ENCODE measurements around the gene LCA5L.

Gene LCA5L

DNA sequence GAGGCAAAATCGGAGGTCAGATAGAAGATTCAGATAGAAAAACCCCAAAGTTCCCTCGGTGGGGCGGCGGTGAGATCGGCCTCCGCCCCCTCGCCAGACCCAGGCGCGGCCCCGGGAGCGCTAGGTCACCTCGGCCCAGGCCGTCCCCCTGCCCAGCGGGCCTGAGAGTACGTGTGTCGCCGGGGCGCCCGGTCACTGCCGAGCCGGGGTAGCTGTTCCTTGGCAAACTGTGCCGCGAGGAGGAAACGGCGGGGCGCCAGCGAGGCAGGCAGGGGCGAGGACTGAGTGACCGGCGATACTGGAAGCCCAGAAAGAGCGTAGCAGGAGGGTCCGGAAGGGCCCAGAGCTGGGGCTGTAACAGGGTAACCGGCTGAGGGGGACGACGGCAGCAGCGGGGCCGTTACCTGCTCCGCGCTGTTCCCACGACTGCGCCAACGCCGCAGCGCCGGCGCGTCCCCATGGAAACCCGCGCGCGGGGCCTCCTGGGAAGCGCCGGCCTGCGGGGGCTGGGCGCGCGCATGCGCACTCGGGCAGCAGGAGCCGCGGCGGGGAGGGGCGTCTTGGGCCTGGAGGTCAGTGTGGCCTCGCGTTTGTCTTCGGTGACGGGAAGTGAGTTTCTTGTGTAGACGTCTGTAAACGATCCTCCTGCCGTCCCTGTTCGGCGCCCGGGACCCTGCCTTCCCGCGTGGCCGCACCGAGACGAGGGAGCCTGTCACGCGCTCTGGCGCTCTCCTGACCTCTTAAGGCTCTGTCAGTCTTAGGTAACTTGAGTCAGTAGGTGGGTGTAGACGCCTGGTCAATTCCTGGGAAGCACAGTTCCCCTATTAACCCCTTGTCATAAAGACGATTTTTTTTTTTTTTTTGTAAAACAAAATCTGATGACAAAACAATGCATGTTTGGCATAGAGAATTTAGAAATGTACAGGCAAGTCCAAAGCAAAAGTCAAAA lies at the start of gene LCA5L:
Gene LCA5L (minus strand): TSS at position 458 of the 949 bp plus-strand sequence. CDS start 17,285 bp downstream, outside the sequence.
- peak; percentile 73 for DNase-seq (ENCODE audit: low read depth, low spot score)

DNA sequence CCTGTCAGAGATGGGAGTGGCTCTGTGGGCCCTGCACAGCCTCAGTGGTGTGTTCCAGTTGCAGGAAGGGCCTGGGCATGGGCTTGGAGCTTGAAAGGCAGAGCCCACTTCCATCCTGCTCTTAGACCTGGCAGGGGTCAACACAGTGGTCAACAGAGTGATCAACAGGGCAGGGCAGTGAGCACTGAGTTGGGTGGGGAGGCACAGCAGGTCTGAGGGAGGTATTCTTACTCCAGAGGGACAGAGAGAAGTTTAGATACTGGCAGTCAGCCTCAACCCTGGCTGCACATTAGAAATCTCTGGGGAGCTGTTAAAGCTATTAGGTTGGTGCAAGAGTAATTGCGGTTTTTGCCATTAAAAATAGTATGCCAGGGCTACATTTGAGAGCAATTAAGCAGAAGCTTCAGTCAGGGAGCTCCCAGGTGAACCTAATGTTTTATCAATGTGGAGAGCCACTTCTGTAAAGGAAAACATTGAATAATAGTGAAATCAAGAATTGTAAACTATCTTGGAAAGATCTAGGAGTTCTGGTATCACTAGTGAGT lies 43.9 kb upstream of the LCA5L start:
- no peak for DNase-seq (ENCODE audit: low read depth, low spot score)

DNA sequence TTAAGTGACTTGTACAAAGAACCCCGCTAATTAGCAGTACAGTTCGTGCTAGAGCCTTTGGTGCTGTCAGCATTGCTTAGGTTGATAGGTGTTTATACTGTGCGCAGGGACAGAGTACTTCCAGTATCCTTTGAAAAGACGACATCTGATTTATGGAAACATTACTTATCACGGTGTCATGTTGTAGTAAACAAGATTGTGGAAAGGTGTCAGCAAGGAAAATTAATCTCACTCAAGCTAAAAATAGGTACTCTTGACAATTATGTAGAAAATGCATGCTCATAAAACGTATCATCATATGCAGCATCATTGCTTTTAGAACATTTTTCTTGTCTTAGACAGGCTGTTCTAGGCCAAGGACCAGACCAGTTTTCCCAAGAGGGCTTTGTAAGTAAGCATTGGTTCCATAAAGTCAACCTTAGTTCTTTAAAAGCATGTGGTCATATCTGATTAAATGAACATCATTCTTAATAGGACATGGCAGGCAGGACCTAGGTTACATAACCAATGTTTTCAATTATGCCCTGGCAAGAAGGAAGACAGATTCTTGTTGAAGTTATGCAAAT lies 39.2 kb upstream of the LCA5L start:
- DNase-seq (ENCODE audit: low read depth, low spot score), result no peak

DNA sequence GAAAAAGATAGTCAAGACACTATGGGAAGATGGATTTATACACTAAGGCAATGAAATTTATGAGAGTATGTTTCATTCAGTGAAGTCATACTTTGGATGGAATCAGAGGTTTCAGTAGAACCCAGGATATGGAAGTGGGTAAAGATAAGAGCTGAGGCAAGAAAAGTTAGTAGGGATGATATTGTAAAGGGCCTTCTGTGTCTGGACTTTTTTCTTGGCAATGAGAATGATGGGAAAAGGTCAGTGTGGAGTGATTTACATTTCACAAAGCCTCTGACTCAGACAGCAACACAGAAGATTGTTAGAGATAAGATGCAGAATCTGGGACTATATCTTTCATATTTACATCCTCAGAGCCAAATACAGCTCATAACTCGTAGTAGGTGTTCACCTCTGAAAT lies 38.3 kb upstream of the LCA5L start:
- DNase-seq (ENCODE audit: low read depth, low spot score), result no peak

DNA sequence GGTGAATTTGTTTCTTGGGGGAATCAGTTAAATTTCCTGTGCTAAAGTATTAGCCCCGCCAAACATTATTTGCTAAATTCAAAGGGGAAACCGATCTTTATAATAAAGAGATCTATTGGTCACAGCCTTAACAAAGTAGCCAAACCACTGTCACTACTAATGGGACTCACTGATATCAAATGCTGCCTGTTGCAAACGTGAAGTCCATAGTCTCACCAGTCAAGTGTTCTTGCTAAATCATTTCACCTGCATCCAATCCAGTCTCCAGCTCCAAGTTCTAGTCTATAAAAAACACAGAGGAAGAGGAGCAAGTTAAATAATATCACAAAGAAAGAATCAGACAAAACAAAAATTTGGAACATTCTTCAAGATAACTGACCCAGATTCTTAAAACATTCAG lies 36.3 kb upstream of the LCA5L start:
- no peak for DNase-seq (ENCODE audit: low read depth, low spot score)

DNA sequence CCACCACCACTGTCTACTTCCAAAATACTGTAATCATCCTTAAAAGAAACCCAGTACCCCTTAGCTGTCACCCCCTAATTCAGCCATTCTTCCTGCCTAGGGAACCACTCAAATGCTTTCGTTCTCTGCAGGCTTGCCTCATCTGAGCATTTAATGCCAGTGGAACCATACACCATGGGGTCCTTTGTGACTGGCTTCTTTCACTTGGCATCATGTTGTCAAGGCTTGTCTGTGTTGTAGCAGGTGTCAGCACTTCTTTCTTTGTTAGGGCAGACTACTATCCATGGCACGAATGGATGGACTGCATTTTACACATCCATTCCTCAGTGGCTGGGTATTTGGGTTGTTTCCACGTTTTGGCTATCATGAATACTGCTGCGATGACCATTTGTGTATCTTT lies 34.7 kb upstream of the LCA5L start:
- no peak for DNase-seq (ENCODE audit: low read depth, low spot score)

DNA sequence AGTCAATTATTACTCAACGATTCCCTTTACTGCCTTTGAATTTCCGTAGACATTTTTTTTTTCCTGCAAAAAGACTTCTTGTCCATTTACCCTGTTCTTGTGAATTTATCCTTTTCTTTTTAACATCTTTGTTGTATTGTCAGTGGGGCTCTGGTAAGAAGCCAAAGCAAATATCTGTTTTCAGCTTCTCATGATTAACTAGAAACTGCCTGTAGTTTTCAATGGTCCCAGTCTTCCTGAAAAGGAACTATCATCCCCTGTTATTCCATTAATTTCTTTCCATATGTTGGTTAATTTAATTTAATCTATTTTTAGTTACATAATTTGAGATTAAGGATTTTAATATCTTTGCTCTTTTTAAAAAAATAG lies 34.2 kb upstream of the LCA5L start:
- no peak for DNase-seq (ENCODE audit: low read depth, low spot score)

DNA sequence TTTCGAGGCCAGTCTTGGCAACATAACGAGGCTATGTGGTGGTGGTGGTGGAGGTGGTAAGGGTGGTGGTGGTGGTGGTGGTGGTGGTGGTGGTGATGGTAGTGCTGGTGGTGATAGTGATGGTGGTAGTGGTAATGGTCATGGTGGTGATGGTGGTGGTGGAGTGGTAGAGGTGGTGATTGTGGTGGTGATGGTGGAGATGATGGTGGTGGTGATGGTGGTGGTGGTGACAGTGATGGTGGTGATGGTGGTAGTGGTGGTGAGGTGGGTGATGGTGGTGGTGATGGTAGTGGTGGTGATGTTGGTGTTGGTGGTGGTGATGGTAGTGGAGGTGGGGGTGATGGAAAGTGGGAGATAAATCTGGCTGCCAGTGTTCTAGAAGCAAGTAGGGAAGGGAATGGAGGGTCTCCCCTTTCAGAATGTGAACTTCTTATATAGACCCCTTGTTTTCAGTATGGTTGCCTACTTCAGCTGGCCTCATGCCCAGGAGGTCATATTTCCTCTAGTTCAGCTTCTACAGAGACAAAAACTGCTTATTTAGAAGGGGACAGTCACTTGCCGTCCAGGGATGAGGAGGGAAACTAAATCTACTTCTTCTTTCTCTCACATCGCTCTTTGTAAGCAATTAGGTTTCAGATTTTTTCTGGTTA lies 33.7 kb upstream of the LCA5L start:
- DNase-seq (ENCODE audit: low read depth, low spot score), result no peak

DNA sequence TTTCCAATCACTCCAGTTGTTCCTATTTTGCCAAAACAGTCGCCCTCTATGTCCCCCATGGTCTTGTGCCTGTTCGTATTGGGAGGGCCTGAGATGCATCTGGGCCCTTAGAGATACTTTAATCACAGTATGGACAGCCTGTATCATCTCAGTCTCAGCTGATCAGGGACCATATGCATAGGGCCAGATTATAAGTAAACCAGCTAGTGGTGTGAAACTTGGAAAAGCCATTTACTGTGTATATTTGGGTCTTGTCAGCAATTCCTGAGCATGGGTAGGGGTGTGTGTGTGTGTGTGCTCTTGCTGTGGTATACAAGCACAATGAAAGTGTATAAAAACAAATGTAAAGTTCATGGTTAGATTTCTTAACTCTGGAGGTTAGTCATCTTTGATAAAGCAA lies 29.0 kb upstream of the LCA5L start:
- DNase-seq (ENCODE audit: low read depth, low spot score), result no peak

DNA sequence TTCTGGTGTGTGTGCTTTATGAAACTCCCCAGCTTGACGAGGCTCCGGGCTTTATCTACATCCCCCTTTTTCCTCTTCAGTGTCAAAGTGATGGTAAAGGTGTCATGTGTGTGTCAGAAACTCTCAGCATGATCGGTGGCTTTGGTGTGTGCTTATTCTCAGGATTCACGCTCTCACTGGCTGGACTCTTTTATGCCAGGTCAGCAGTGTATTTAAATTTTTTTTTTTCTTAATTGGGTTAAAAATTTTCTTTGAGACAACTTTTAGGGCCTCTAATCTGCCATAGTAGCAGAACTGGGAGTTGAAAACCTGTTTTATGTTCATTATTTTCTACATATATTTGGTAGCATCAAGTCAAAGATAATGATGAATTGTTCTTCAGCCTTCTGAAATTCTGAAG lies 27.2 kb upstream of the LCA5L start:
- no peak for DNase-seq (ENCODE audit: low read depth, low spot score)

DNA sequence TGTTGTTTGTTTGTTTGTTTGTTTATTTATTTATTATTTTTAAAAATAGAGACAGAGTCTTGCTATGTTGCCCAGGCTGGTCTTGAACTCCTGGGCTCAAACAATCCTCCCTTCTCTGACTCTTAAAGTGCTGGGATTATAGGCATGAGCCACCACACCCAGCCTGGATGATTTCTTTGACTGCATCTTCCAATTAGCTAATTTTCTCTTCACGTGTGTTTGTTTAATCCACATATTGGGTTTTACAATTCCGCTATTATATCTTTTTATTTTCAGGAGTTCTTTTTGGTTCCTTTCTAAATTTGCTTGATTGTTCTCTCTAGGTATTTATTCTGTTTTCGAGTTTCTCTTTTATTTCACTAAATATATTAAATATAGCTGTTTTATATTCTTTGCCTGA lies 26.0 kb upstream of the LCA5L start:
- no peak for DNase-seq (ENCODE audit: low read depth, low spot score)

DNA sequence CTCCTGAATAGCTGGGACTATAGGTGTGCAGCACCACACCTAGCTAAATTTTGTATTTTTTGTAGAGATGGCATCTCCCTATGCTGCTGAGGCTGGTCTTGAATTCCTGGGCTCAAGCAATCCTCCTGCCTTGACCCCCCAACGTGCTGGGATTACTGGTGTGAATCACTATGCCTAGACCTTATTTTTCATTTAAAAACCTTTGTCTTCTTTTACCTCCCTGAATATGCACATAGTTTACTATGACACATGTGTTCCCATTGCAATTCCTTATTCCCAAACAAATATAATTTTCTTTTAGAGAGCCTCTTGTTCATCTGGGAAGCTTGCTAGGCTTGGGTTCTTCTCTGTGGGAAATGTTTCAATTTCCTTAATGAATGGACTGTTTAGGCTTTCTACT lies 23.0 kb upstream of the LCA5L start:
- no peak for DNase-seq (ENCODE audit: low read depth, low spot score)

DNA sequence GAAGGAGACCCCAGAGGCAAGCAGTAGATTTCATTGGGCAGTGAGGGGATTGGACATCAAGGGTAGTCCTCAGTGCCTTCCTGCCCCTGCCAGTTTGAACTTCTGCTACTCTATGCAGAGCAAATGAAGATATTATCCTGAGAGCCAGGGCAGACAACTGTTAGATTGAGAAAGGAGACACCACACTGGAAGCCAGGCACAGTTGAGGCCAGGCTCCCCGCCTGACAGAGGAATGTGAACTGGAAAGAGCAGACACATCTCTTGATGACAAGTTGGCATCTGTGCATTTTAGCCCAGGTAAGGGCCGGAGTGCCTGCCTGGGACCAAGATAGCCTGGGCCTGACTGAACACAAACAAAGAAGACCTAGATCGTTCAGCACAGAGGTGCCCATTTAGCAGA lies 22.2 kb upstream of the LCA5L start:
- no peak for DNase-seq (ENCODE audit: low read depth, low spot score)

DNA sequence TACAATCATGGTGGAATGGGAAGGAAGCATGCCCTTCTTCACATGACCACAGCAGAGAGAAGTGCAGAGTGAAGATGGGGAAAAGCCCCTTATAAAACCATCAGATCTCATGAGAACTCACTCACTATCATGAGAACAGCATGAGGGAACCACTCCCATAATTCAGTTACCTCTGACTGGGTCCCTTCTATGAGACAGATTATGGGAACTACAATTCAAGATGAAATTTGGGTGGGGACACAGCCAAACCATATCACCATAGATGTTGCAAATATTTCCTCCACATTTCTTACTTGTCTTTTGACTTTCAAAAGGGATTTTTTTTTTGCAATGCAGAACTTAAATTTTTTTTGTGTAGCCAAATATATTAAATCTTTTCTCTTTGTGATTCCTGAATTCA lies 21.0 kb upstream of the LCA5L start:
- no peak for DNase-seq (ENCODE audit: low read depth, low spot score)

DNA sequence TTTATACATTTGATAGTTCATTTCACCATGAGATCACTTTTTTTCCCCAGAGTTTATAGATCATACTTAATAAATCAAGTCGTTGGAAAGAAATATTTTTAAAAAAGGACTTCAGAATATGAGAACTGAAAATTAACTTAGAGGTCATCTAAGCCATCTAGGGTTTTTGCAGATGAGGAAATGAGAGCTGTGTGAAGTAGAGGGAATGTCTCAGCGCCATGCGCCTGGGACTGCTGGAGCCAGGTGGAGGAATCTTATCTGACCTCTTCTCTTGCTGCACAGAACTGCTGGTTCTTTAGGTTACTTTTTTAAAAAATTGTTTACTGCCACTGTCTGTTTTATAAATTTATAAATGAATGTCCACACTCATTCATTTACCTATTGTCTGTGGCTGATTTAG lies 17.7 kb upstream of the LCA5L start:
- no peak for DNase-seq (ENCODE audit: low read depth, low spot score)

DNA sequence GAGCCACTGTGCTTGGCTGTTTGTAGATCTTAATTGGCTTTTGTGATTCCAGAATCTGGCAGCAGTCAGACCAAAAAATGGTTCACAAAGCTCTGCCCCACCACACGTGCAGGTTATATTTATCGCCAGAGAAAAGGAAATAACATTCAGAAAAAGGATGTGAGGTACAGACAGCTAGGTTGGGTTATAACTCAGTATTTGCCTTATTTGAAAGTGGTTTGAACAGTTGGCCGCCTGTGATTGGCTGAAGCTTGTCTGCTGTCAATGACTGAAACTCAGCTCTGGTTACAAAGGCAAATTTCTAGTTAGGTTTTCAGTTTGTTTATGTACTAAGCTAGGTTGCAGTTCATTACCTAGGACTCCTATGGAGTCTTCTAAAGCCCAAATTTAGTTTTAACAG lies 15.8 kb upstream of the LCA5L start:
- DNase-seq (ENCODE audit: low read depth, low spot score), result no peak

DNA sequence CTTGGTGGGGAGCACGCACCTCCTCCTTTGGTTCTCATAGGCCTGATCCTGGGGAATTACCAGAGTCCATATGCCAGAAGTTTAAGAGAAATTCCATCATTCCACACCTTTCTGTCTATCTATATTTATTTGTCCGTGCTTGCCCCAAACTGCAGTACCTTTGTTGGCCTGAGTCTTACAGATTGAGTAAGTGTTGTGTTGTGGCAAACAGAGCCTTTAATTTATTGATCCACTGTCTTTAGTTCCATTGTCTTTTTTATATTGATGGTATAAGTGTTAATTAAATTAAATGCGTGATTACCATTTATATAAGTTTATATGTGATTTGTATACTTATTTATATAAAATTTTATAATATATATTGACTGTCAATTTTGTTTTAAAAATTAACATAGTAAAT lies 11.1 kb upstream of the LCA5L start:
- no peak for DNase-seq (ENCODE audit: low read depth, low spot score)

DNA sequence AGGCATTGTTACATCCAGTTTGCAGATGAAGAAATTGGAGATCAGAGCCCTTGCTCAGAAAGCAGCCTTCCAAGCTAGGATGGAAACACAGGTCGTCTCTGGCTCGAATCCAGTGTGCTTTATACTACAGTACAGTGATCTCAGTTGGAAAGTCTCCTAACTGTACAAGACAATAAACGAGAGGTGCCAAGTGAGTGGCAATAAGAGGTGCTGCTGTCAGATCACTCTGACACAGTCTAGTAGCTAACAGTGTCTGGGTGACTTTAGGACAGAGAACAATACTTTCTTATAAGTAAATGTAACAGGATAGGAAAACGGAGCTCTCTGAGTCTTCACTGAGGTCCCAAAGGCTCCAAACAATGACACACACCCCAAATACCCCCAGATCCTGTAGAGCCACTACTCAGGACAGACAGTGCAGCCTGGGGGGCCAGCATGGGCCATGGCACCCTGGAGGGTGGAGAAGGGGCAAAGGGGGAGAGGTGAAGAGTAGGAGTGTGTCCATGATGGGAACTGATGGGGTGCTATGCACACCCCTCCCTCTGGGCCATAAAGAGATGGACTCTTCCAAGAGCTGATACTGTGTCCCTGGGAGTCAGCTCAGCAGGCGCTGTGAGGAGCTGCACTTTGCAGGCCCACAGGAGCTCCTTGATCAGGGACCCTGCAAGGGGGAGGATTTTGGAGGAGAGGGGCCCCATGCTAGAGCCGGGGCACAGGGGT lies 9.5 kb upstream of the LCA5L start:
- DNase-seq (ENCODE audit: low read depth, low spot score), result no peak

DNA sequence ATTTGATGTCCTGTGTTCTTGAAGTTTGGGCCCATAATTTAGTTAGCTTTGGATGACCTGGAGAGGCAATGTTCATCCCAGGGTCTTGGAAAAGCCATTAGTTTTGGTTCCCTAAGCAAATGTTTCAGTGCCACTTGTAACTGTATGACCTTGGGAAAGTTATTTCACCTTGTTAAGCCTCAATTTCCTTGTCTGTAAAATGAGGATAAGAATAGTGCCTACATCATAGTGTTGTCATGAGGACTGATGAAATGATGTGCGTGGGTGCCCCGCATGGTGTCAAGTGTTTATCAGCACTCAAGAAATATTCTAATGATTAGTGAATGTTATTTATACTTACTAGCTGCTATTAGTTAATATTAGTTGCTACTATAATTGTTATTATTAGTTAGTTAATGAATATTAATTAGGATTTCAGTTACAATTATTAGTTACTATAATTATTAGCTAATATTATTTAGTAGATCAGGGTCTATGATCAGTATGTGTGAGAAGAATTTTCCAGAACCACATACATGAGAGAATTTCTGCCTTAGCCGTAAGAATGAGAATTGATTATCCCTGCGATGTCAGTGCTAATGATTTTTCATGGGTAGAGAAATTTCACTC lies 8.1 kb upstream of the LCA5L start:
- DNase-seq (ENCODE audit: low read depth, low spot score), result no peak

DNA sequence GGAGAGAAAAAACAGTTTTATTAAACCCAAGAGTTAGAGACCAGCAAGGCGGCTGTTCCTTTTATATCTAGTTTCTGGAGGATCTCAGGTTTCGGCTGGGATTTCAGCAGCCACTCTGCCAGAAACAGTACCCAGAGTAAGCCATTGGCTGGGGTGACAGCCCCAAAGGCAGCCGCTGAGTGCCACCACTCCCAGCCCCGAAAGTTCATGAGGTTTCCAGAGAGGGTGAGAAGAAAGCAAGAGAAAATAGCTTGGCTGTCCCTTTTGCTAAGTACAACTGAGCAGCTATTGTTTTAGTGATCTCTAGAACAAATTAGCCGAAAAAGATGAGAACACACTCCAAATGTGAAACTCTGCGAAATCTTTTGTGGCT lies 7.4 kb upstream of the LCA5L start:
- no peak for DNase-seq (ENCODE audit: low read depth, low spot score)

DNA sequence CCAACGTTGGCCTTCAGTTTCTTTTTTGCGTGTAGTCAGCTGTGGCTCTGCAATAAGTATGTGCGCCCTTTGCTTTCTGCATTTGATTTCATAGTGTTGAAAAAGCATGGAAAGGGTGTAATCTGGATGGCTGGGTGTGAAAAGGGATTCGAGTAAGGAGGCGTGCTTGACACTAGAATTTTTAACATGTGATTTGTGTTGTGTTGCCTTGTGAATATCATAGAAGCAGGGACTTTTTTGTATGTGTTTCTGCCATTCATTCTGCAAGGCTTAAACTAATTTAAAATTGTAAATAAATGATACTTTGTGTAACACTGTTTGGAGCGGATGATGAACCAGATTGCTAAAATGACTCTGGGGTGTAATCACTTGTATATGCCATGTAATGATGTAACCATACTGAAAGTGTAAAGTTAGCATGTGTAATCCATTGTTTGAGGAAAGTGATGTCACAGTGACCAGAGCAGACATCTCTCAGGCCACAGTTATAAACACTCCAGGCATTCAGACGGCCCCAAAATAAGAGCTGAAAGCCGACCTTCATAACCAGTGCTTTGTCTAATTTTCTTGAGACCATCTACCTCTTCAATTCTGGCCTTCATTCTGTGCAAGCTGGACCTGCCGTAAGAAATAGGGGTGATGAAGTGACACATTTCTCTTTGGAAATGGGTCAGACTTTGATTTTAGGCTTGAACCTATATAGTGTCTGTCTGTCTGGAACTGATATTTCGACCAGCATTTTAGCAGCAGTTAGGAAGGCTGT lies 6.8 kb upstream of the LCA5L start:
- no peak for DNase-seq (ENCODE audit: low read depth, low spot score)

Measured in activated naive CD8-positive, alpha-beta T cell treated with anti-CD3 and anti-CD28 coated beads, Interleukin-2, amount 50 U/mL, for 16 hours (primary cell).